ENCODE data around the gene ANKRD9.

The ANKRD9 gene

GRCh38 chr14:102500158-102500662 lies 9.4 kb downstream of the ANKRD9 start:
- no peak overlapping the region for H3K18ac ChIP-seq (ENCODE audit: low read length)
- peak in 1 of 2 donors; percentile 33 for DNase-seq
- H4K8ac ChIP-seq (ENCODE audit: low read depth, low read length), result no peak overlapping the region
- H4K12ac ChIP-seq (ENCODE audit: low read depth, low read length), result no peak overlapping the region
- H2BK5ac ChIP-seq (ENCODE audit: low read depth, low read length, poor library complexity), result no peak overlapping the region
- no peak overlapping the region for H3K9ac ChIP-seq (ENCODE audit: low read length)
- H3K36me3 ChIP-seq (ENCODE audit: control insufficient read depth in 1 of 2, insufficient read depth in 2 of 2, low read length in 2 of 2), result peaks cover 12 to 20% of the 10 kb centered on the region in 2 experiments
- no peak overlapping the region for H3K4me2 ChIP-seq (ENCODE audit: low read length)
- H4K91ac ChIP-seq (ENCODE audit: low read depth, low read length), result no peak overlapping the region
- H3K79me2 ChIP-seq (ENCODE audit: control insufficient read depth, insufficient read depth, low read length, poor library complexity), result no peaks in the 10 kb centered on the region
- no peak overlapping the region for H3K4me3 ChIP-seq (ENCODE audit: low read depth, low read length)
- no peak overlapping the region for H3K4ac ChIP-seq (ENCODE audit: low read depth, low read length)
- peaks cover 0 to 3% of the 10 kb centered on the region in 2 experiments for H3K4me1 ChIP-seq (ENCODE audit: control insufficient read depth in 1 of 2, insufficient read depth in 2 of 2, low read length in 2 of 2)
- H2BK120ac ChIP-seq (ENCODE audit: insufficient read depth, low read length, poor library complexity), result no peak overlapping the region
- H3K9me3 ChIP-seq (ENCODE audit: insufficient read depth, low read depth, low read length), result peaks cover 4% of the 10 kb centered on the region
- H3K23ac ChIP-seq (ENCODE audit: low read length), result no peak overlapping the region
- no peak overlapping the region for H2AK5ac ChIP-seq (ENCODE audit: low read length)
- no peaks in the 10 kb centered on the region for H3K79me1 ChIP-seq (ENCODE audit: low read length)
- no peak overlapping the region for H2BK12ac ChIP-seq (ENCODE audit: low read length)
- H3K27ac ChIP-seq (ENCODE audit: low read depth, low read length), result no peak overlapping the region
- no peak overlapping the region for H2AFZ ChIP-seq (ENCODE audit: insufficient read depth, low read length, poor library complexity)
- H3K14ac ChIP-seq (ENCODE audit: low read length), result no peak overlapping the region
- no CpG with 5 or more reads among the region's 14 CpGs for WGBS (ENCODE audit: extremely low coverage, insufficient coverage, insufficient read length)
- H3K27me3 ChIP-seq (ENCODE audit: insufficient read depth, low read length), result no peaks in the 10 kb centered on the region

- H3K9me3 ChIP-seq (ENCODE audit: insufficient read depth, low read depth, low read length), result peaks cover 4% of the 10 kb centered on the region
- no peak overlapping the region for H2BK120ac ChIP-seq (ENCODE audit: insufficient read depth, low read length, poor library complexity)
- H3K14ac ChIP-seq (ENCODE audit: low read length), result no peak overlapping the region
- no peak overlapping the region for H4K8ac ChIP-seq (ENCODE audit: low read depth, low read length)
- H4K91ac ChIP-seq (ENCODE audit: low read depth, low read length), result no peak overlapping the region
- H2BK12ac ChIP-seq (ENCODE audit: low read length), result no peak overlapping the region
- H2AK5ac ChIP-seq (ENCODE audit: low read length), result no peak overlapping the region
- H2BK5ac ChIP-seq (ENCODE audit: low read depth, low read length, poor library complexity), result no peak overlapping the region
- no peak overlapping the region for H3K4me2 ChIP-seq (ENCODE audit: low read length)
- no peak overlapping the region for H3K27ac ChIP-seq (ENCODE audit: low read depth, low read length)
- H3K4me1 ChIP-seq (ENCODE audit: control insufficient read depth in 1 of 2, insufficient read depth in 2 of 2, low read length in 2 of 2), result peaks cover 0 to 3% of the 10 kb centered on the region in 2 experiments
- no peak overlapping the region for H3K9ac ChIP-seq (ENCODE audit: low read length)
- no peak for DNase-seq
- no peak overlapping the region for H3K4me3 ChIP-seq (ENCODE audit: low read depth, low read length)
- H3K4ac ChIP-seq (ENCODE audit: low read depth, low read length), result no peak overlapping the region
- H3K79me2 ChIP-seq (ENCODE audit: control insufficient read depth, insufficient read depth, low read length, poor library complexity), result no peaks in the 10 kb centered on the region
- no peak overlapping the region for H2AFZ ChIP-seq (ENCODE audit: insufficient read depth, low read length, poor library complexity)
- H3K23ac ChIP-seq (ENCODE audit: low read length), result no peak overlapping the region
- H3K27me3 ChIP-seq (ENCODE audit: insufficient read depth, low read length), result no peaks in the 10 kb centered on the region
- peaks cover 12 to 20% of the 10 kb centered on the region in 2 experiments for H3K36me3 ChIP-seq (ENCODE audit: control insufficient read depth in 1 of 2, insufficient read depth in 2 of 2, low read length in 2 of 2)
- H4K12ac ChIP-seq (ENCODE audit: low read depth, low read length), result no peak overlapping the region
- no peaks in the 10 kb centered on the region for H3K79me1 ChIP-seq (ENCODE audit: low read length)
- no CpG with 5 or more reads among the region's 23 CpGs for WGBS (ENCODE audit: extremely low coverage, insufficient coverage, insufficient read length)
- H3K18ac ChIP-seq (ENCODE audit: low read length), result no peak overlapping the region
These were observed 10.0 kb downstream of the ANKRD9 start for GRCh38 chr14:102499401-102500157.

GRCh38 chr14:102498678-102499265 lies 10.8 kb downstream of the ANKRD9 start:
- H3K4me3 ChIP-seq (ENCODE audit: low read depth, low read length), result peak overlapping the region; percentile 50
- WGBS (ENCODE audit: extremely low coverage, insufficient coverage, insufficient read length), result 100% methylated on average over 7 of the region's 21 CpGs

GRCh38 chr14:102497998-102498677 lies 11.4 kb downstream of the ANKRD9 start:
- no peak overlapping the region for H2AK5ac ChIP-seq (ENCODE audit: low read length)
- WGBS (ENCODE audit: extremely low coverage, insufficient coverage, insufficient read length), result no CpG with 5 or more reads among the region's 30 CpGs

More at GRCh38 chr14:102498678-102499265, 10.8 kb downstream of the ANKRD9 start:
- Histone ChIP-seq H3K27ac (ENCODE audit: low read depth, low read length) (no peak overlapping the region), H2AFZ (ENCODE audit: insufficient read depth, low read length, poor library complexity) (no peak overlapping the region), H3K23ac (ENCODE audit: low read length) (no peak overlapping the region), H4K8ac (ENCODE audit: low read depth, low read length) (no peak overlapping the region), H4K12ac (ENCODE audit: low read depth, low read length) (no peak overlapping the region), H3K27me3 (ENCODE audit: insufficient read depth, low read length) (no peaks in the 10 kb centered on the region), H3K79me2 (ENCODE audit: control insufficient read depth, insufficient read depth, low read length, poor library complexity) (no peaks in the 10 kb centered on the region), H3K9me3 (ENCODE audit: insufficient read depth, low read depth, low read length) (peaks cover 4% of the 10 kb centered on the region), H2BK5ac (ENCODE audit: low read depth, low read length, poor library complexity) (no peak overlapping the region), H3K14ac (ENCODE audit: low read length) (no peak overlapping the region), H3K18ac (ENCODE audit: low read length) (no peak overlapping the region), H3K9ac (ENCODE audit: low read length) (no peak overlapping the region), H2BK120ac (ENCODE audit: insufficient read depth, low read length, poor library complexity) (no peak overlapping the region), H2AK5ac (ENCODE audit: low read length) (no peak overlapping the region), H3K36me3 (ENCODE audit: control insufficient read depth in 1 of 2, insufficient read depth in 2 of 2, low read length in 2 of 2) (peaks cover 12 to 20% of the 10 kb centered on the region in 2 experiments), H3K4me2 (ENCODE audit: low read length) (no peak overlapping the region), H3K79me1 (ENCODE audit: low read length) (no peaks in the 10 kb centered on the region), H4K91ac (ENCODE audit: low read depth, low read length) (no peak overlapping the region), H2BK12ac (ENCODE audit: low read length) (no peak overlapping the region), H3K4ac (ENCODE audit: low read depth, low read length) (no peak overlapping the region), H3K4me1 (ENCODE audit: control insufficient read depth in 1 of 2, insufficient read depth in 2 of 2, low read length in 2 of 2) (peaks cover 0 to 3% of the 10 kb centered on the region in 2 experiments)
- no peak for DNase-seq

More at GRCh38 chr14:102497998-102498677, 11.4 kb downstream of the ANKRD9 start:
- Histone ChIP-seq H3K79me1 (ENCODE audit: low read length) (no peaks in the 10 kb centered on the region), H3K18ac (ENCODE audit: low read length) (no peak overlapping the region), H2BK5ac (ENCODE audit: low read depth, low read length, poor library complexity) (no peak overlapping the region), H3K9me3 (ENCODE audit: insufficient read depth, low read depth, low read length) (peaks cover 4% of the 10 kb centered on the region), H4K91ac (ENCODE audit: low read depth, low read length) (peak overlapping the region; percentile 20), H3K27me3 (ENCODE audit: insufficient read depth, low read length) (no peaks in the 10 kb centered on the region), H3K4me3 (ENCODE audit: low read depth, low read length) (no peak overlapping the region), H2AFZ (ENCODE audit: insufficient read depth, low read length, poor library complexity) (no peak overlapping the region), H3K14ac (ENCODE audit: low read length) (no peak overlapping the region), H4K12ac (ENCODE audit: low read depth, low read length) (no peak overlapping the region), H2BK120ac (ENCODE audit: insufficient read depth, low read length, poor library complexity) (no peak overlapping the region), H3K27ac (ENCODE audit: low read depth, low read length) (no peak overlapping the region), H2BK12ac (ENCODE audit: low read length) (no peak overlapping the region), H3K9ac (ENCODE audit: low read length) (no peak overlapping the region), H3K36me3 (ENCODE audit: control insufficient read depth in 1 of 2, insufficient read depth in 2 of 2, low read length in 2 of 2) (peaks cover 12 to 20% of the 10 kb centered on the region in 2 experiments), H3K4me2 (ENCODE audit: low read length) (no peak overlapping the region), H3K23ac (ENCODE audit: low read length) (no peak overlapping the region), H4K8ac (ENCODE audit: low read depth, low read length) (no peak overlapping the region), H3K4me1 (ENCODE audit: control insufficient read depth in 1 of 2, insufficient read depth in 2 of 2, low read length in 2 of 2) (peaks cover 0 to 3% of the 10 kb centered on the region in 2 experiments), H3K4ac (ENCODE audit: low read depth, low read length) (no peak overlapping the region), H3K79me2 (ENCODE audit: control insufficient read depth, insufficient read depth, low read length, poor library complexity) (no peaks in the 10 kb centered on the region)
- DNase-seq, result no peak

Data from trophoblast cell (in vitro differentiated cells and primary cell).